Measurements from ENCODE around the gene NPC1. TPM values are rescaled to one million over a fixed set of nuclear protein-coding genes. Genes with fewer than 3 reads are reported as not detected.

NPC1 gene
- polyA plus RNA-seq, 2 of the 4 experiments (the other 2 are of a cell fraction) = 42.5 to 61.4 TPM

- TF ChIP-seq RAD21 (conservative IDR thresholded peaks at IDR 0.05 in 1 of 2, IDR thresholded peaks at IDR 0.05 in 1 of 2) (no peak), KDM5A (IDR thresholded peaks at IDR 0.05) (no peak), CBX8 (IDR thresholded peaks at IDR 0.05) (no peak), NFE2L2 (conservative IDR thresholded peaks at IDR 0.05; ENCODE audit: low read length) (no peak)
Measured at GRCh38 chr18:23593720-23594119, 7.4 kb upstream of the NPC1 start (continued).

GRCh38 chr18:23592911-23593310 lies 6.6 kb upstream of the NPC1 start:
- Histone ChIP-seq H3K4me1 (peaks cover 46% of the 10 kb centered on the region), H3K27ac (peak overlapping the region; percentile 84 to 99), H3K4me3 (no peak overlapping the region), H3K9me3 (no peaks in the 10 kb centered on the region), H3K4me2 (peak overlapping the region; percentile 47; the same call in 2 of the 3 replicates)
- ChIA-PET POLR2A (no interaction called here), CTCF (no interaction called here)
- no peak for DNase-seq (ENCODE audit: low read depth in 1 of 2, low spot score in 1 of 2)
- no peak for ATAC-seq
- 100% methylated on average over 1 of the region's 2 CpGs for WGBS (ENCODE audit: missing lambda C conversion rate)
- no peak for FAIRE-seq
- TF ChIP-seq KDM5A (IDR thresholded peaks at IDR 0.05) = no peak
- TF ChIP-seq HOXB5 (CRISPR knock-in tag; IDR thresholded peaks at IDR 0.05) = no peak
- no peak for TF ChIP-seq POLR2A (IDR thresholded peaks at IDR 0.05; ENCODE audit: low read length)

GRCh38 chr18:23591011-23591410 lies 4.7 kb upstream of the NPC1 start:
- DNase-seq (ENCODE audit: low read depth in 1 of 2, low spot score in 1 of 2) (peak in 1 of 2 experiments; percentile 47), FAIRE-seq (no peak), ATAC-seq (no peak)
- ChIA-PET CTCF (interaction anchor here (0.9 to 1.6 kb wide), 3 partner anchors 31 to 112 kb away, joined by 3 to 4 read pairs (median 3); no protein-coding TSS in a partner anchor), POLR2A (no interaction called here)
- Histone ChIP-seq H3K4me2 (peak overlapping the region; percentile 26; the same call in 1 of the 3 replicates), H3K9me3 (no peaks in the 10 kb centered on the region), H3K4me3 (no peak overlapping the region), H3K4me1 (peaks cover 50% of the 10 kb centered on the region), H3K27ac (peak overlapping the region; percentile 84 to 99)
- no peak for TF ChIP-seq HES2 (IDR thresholded peaks at IDR 0.05)
- no peak for TF ChIP-seq FOSL2 (IDR thresholded peaks at IDR 0.05)
- TF ChIP-seq FOSL2 (CRISPR knock-in tag; IDR thresholded peaks at IDR 0.05) = peak; percentile 24; the same call in 1 of the 2 replicates
- TF ChIP-seq GATA3 (IDR thresholded peaks at IDR 0.05; ENCODE audit: borderline replicate concordance) = peak; percentile 46; the same call in 1 of the 2 replicates
- TF ChIP-seq KDM5A (IDR thresholded peaks at IDR 0.05) = no peak
- no peak for TF ChIP-seq USF2 (IDR thresholded peaks at IDR 0.05)
- TF ChIP-seq HOXB5 (CRISPR knock-in tag; IDR thresholded peaks at IDR 0.05) = no peak
- no peak for TF ChIP-seq SMC3 (IDR thresholded peaks at IDR 0.05)
- no peak for TF ChIP-seq HOXB13 (CRISPR knock-in tag; IDR thresholded peaks at IDR 0.05; ENCODE audit: low read depth)
- no peak for TF ChIP-seq CBX2 (IDR thresholded peaks at IDR 0.05; ENCODE audit: borderline replicate concordance, low read depth)
- no peak for TF ChIP-seq NPAS2 (CRISPR knock-in tag; IDR thresholded peaks at IDR 0.05; ENCODE audit: borderline replicate concordance)
- no peak for TF ChIP-seq ZNF302 (CRISPR knock-in tag; IDR thresholded peaks at IDR 0.05)
- no peak for TF ChIP-seq E2F6 (IDR thresholded peaks at IDR 0.05; ENCODE audit: borderline replicate concordance, low read depth)
- TF ChIP-seq MAZ (IDR thresholded peaks at IDR 0.05; ENCODE audit: borderline replicate concordance, low read depth, low read length) = no peak
- peak in 1 of 2 experiments; percentile 25; a peak in 1 of 5 replicates for TF ChIP-seq EP300 (IDR thresholded peaks at IDR 0.05)
- no peak for TF ChIP-seq CHD4 (IDR thresholded peaks at IDR 0.05; ENCODE audit: borderline replicate concordance)
- TF ChIP-seq MYC (IDR thresholded peaks at IDR 0.05; ENCODE audit: borderline replicate concordance, low read length) = no peak
- TF ChIP-seq RNF2 (IDR thresholded peaks at IDR 0.05; ENCODE audit: borderline replicate concordance, low read depth) = no peak
- TF ChIP-seq POLR2AphosphoS2 (conservative IDR thresholded peaks at IDR 0.05; ENCODE audit: low read length) = no peak
- peak in 1 of 2 experiments; percentile 65; a peak in 2 of 4 replicates for TF ChIP-seq CEBPB (IDR thresholded peaks at IDR 0.05)
- 33% methylated on average over 1 of the region's 1 CpG for WGBS (ENCODE audit: missing lambda C conversion rate)

Measured in A549 (cell line).